SK-N-MC (cell line): Measurements from ENCODE around the gene ETV3.

Source experiments
- EZH2 ChIP-seq: fragments of 200-600 bp; sonication (generic); IDR thresholded peaks from one replicate; pipeline ENCODE4 v1.6.1; 2017; ENCODE audit warnings: antibody characterized with exemption
- FOXP2 ChIP-seq: optimal IDR thresholded peaks from 2 replicates; pipeline ENCODE3; 2011; ENCODE audit warnings: mild to moderate bottlenecking, moderate library complexity; ENCODE audit not compliant: insufficient read depth; ENCODE audit errors: extremely low read length, control extremely low read depth
- POLR2AphosphoS5 ChIP-seq: IDR thresholded peaks from 2 replicates; pipeline ENCODE4 v1.6.1; 2012; ENCODE audit warnings: mild to moderate bottlenecking, low read depth, low read length, borderline replicate concordance

DNA sequence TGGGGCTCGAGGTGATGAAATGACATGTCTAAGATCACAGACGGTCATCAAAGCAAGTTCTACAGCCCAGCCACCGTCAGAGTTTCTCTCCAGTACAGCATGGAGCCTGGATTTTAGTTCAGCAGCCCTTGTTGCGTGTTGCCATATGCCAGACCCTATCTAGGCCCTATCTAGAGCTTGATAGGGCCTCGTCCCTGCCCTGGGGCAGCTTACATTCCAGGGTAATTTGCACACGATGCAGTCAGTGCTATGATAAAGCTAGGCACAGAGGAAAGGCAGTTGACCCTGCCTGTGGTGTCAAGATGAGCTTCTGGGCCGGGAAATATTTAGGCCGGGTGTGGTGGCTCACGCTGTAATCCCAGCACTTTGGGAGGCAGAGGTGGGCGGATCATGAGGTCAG is 57.5 kb downstream of the ETV3 start:
- TF ChIP-seq POLR2AphosphoS5 = no peak
- TF ChIP-seq FOXP2 = no peak
- no peak for TF ChIP-seq EZH2
